ENCODE data around the gene MEGF11. TPM values are rescaled to one million over a fixed set of nuclear protein-coding genes. Genes with fewer than 3 reads are reported as not detected.

The MEGF11 gene
- total RNA-seq, 2 experiments from 2014 or later, result 3.3 to 6.8 TPM

DNA sequence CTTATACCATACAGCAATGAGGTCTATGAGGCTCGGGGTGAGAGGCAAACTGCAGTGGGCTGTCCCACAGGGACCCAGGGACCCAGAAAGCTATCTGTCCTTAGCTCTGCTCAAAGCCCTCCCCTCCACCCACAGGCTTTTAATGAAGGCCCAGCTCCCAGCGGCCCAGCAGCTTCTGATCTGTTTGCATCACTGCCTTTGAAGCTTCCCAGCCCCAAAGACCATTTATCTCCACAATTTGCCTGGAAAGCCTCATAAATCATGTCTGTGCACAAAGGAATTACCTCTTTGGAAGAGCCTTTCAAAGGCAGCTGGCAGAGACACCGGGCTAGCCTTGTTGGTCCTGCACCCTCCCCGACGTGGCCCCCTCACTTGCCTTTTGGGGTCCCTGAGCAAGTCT lies 260.3 kb downstream of the MEGF11 start:
- Histone ChIP-seq H3K4me1 (ENCODE audit: insufficient read depth, low read length, poor library complexity, severe bottlenecking) (no peaks in the 10 kb centered on the region), H3K4me2 (ENCODE audit: low read length) (no peak overlapping the region), H4K20me1 (ENCODE audit: insufficient read depth, low read length) (no peaks in the 10 kb centered on the region), H3K9me2 (ENCODE audit: insufficient read depth, low read length) (no peaks in the 10 kb centered on the region), H3K79me2 (ENCODE audit: insufficient read depth, low read depth, low read length) (no peaks in the 10 kb centered on the region), H3K36me3 (ENCODE audit: insufficient read depth, low read length) (no peaks in the 10 kb centered on the region), H3K9me3 (ENCODE audit: low read length) (no peaks in the 10 kb centered on the region), H2AFZ (ENCODE audit: low read length) (no peak overlapping the region), H3K4me3 (ENCODE audit: low read depth, low read length, poor library complexity, severe bottlenecking) (no peak overlapping the region), H3K27ac (ENCODE audit: low read depth, low read length, poor library complexity, severe bottlenecking) (no peak overlapping the region)
- CTCF ChIA-PET (ENCODE audit: unreplicated experiment), result no interaction called here
- POLR2A ChIA-PET, result no interaction called here
- intact Hi-C loops (cut with micrococcal nuclease; ENCODE audit: unreplicated experiment), result no loop called here
- no peak for TF ChIP-seq EZH2phosphoT487 (IDR thresholded peaks at IDR 0.05; ENCODE audit: borderline replicate concordance, low read depth, low read length)
- TF ChIP-seq, protein P1, sequence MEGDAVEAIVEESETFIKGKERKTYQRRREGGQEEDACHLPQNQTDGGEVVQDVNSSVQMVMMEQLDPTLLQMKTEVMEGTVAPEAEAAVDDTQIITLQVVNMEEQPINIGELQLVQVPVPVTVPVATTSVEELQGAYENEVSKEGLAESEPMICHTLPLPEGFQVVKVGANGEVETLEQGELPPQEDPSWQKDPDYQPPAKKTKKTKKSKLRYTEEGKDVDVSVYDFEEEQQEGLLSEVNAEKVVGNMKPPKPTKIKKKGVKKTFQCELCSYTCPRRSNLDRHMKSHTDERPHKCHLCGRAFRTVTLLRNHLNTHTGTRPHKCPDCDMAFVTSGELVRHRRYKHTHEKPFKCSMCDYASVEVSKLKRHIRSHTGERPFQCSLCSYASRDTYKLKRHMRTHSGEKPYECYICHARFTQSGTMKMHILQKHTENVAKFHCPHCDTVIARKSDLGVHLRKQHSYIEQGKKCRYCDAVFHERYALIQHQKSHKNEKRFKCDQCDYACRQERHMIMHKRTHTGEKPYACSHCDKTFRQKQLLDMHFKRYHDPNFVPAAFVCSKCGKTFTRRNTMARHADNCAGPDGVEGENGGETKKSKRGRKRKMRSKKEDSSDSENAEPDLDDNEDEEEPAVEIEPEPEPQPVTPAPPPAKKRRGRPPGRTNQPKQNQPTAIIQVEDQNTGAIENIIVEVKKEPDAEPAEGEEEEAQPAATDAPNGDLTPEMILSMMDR (conservative IDR thresholded peaks at IDR 0.05; ENCODE audit: low read length), result no peak
- no TSS peak for BruUV-seq (replicated peaks)
- no peak for DNase-seq (ENCODE audit: low spot score)

DNA sequence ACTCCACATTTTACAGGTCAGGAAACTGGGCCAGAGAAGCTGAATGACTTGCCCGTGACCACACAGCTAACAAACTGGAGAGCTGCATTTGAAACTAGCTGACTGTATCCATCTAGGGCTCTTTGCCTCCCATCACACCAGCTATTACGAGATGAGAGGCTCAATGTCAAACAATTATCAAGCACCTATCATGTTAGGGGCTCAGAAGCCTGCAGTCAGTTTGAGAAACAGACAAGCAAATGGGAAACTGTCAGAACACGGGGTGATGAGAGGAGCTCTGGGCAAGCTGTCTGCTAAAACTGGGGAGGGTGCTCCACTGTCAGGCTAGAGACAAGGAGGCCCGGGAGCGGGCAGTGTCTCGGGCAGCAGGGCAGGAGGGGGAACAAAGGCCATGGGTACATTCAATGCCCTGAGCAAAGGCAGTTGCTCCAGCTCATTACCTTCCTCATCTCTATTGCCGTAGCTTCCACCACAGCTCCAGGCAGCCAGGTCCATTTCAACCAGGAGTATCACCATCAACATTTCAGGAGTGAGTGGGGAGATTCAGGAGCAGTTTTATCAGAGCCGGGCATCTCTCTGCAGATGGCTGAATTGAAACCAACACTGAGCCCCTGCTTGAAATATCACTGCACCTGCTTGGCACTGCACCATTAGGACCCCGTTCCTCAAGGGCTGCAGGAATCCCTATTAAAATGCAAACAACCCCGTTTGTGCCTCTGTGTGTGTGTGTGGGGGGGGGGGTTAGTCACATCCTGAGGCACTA lies 261.6 kb downstream of the MEGF11 start:
- Histone ChIP-seq H3K79me2 (ENCODE audit: insufficient read depth, low read depth, low read length) (no peaks in the 10 kb centered on the region), H4K20me1 (ENCODE audit: insufficient read depth, low read length) (no peaks in the 10 kb centered on the region), H3K36me3 (ENCODE audit: insufficient read depth, low read length) (no peaks in the 10 kb centered on the region), H3K9me3 (ENCODE audit: low read length) (no peaks in the 10 kb centered on the region), H2AFZ (ENCODE audit: low read length) (no peak overlapping the region), H3K4me2 (ENCODE audit: low read length) (no peak overlapping the region), H3K4me3 (ENCODE audit: low read depth, low read length, poor library complexity, severe bottlenecking) (no peak overlapping the region), H3K9me2 (ENCODE audit: insufficient read depth, low read length) (no peaks in the 10 kb centered on the region), H3K4me1 (ENCODE audit: insufficient read depth, low read length, poor library complexity, severe bottlenecking) (no peaks in the 10 kb centered on the region), H3K27ac (ENCODE audit: low read depth, low read length, poor library complexity, severe bottlenecking) (no peak overlapping the region)
- TF ChIP-seq, protein P1 (conservative IDR thresholded peaks at IDR 0.05; ENCODE audit: low read length), result no peak
- TF ChIP-seq EZH2phosphoT487 (IDR thresholded peaks at IDR 0.05; ENCODE audit: borderline replicate concordance, low read depth, low read length), result no peak
- no peak for DNase-seq (ENCODE audit: low spot score)
- BruUV-seq (replicated peaks), result no TSS peak
- CTCF ChIA-PET (ENCODE audit: unreplicated experiment), result no interaction called here
- intact Hi-C loops (cut with micrococcal nuclease; ENCODE audit: unreplicated experiment), result no loop called here
- POLR2A ChIA-PET, result no interaction called here

DNA sequence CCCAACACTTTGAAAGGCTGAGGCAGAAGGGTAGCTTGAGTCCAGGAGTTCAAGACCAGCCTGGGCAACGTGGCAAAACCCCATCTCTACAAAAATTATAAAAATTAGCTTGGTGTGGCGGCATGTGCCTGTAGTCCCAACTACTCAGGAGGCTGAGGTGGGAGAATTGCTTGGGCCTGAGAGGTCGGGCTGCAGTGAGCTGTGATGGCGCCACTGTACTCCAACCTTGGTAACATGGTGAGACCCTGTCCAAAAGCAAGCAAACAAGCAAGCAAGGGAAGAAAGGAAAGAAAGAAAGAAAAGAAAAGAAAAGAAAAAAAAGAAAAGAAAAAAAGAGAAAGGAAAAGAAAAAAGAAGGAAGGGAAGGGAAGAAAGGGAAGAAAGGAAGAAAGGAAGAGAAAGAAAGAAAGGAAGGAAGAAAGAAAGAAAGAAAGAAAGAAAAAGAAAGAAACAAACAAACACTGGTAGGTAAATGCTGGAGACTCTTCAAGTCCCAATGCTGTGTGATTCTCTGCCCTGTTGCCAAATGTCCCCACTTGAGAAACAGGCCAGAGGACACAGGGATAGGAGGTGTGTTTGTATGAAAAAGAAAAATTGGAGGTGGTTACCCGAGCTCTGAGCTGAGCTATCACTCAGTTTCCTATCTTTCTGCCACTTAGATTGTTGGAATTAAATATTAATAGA lies 263.1 kb downstream of the MEGF11 start:
- H3K9me2 ChIP-seq (ENCODE audit: insufficient read depth, low read length), result no peaks in the 10 kb centered on the region
- H3K4me2 ChIP-seq (ENCODE audit: low read length), result no peak overlapping the region
- no peak for DNase-seq (ENCODE audit: low spot score)
- no peaks in the 10 kb centered on the region for H3K36me3 ChIP-seq (ENCODE audit: insufficient read depth, low read length)
- no peaks in the 10 kb centered on the region for H3K79me2 ChIP-seq (ENCODE audit: insufficient read depth, low read depth, low read length)
- no TSS peak for BruUV-seq (replicated peaks)
- H3K4me1 ChIP-seq (ENCODE audit: insufficient read depth, low read length, poor library complexity, severe bottlenecking), result no peaks in the 10 kb centered on the region
- no peak overlapping the region for H3K4me3 ChIP-seq (ENCODE audit: low read depth, low read length, poor library complexity, severe bottlenecking)
- CTCF ChIA-PET (ENCODE audit: unreplicated experiment), result no interaction called here
- H3K27ac ChIP-seq (ENCODE audit: low read depth, low read length, poor library complexity, severe bottlenecking), result no peak overlapping the region
- H4K20me1 ChIP-seq (ENCODE audit: insufficient read depth, low read length), result no peaks in the 10 kb centered on the region
- POLR2A ChIA-PET, result interaction anchor here (0.6 kb wide), 1 partner anchor 52 kb away, joined by 6 read pairs; no protein-coding TSS in a partner anchor
- intact Hi-C loops (cut with micrococcal nuclease; ENCODE audit: unreplicated experiment), result no loop called here
- no peaks in the 10 kb centered on the region for H3K9me3 ChIP-seq (ENCODE audit: low read length)
- TF ChIP-seq, protein P1 (conservative IDR thresholded peaks at IDR 0.05; ENCODE audit: low read length), result no peak
- TF ChIP-seq EZH2phosphoT487 (IDR thresholded peaks at IDR 0.05; ENCODE audit: borderline replicate concordance, low read depth, low read length), result no peak
- H2AFZ ChIP-seq (ENCODE audit: low read length), result no peak overlapping the region
